SK-N-MC (cell line): ENCODE measurements around the gene PGLYRP3.
A peak's percentile ranks its signal among the peaks of the same experiment; 100 is the strongest.

Source experiments
- DNase-seq: peaks from one replicate; pipeline ENCODE4 v3.0.0-alpha.2; 2011; ENCODE audit warnings: low read depth, low spot score
- H3K27ac ChIP-seq: fragments of 200-600 bp; sonication (generic); 2 replicates; pipeline ENCODE4 v1.5.1; 2016; ENCODE audit warnings: mixed run types
- H3K36me3 ChIP-seq: fragments of 200-600 bp; sonication (generic); 2 replicates; pipeline ENCODE4 v1.6.1; 2017; ENCODE audit warnings: antibody characterized with exemption, low read length, mixed read lengths; ENCODE audit not compliant: insufficient read depth
- H3K4me3 ChIP-seq: fragments of 200-600 bp; sonication (generic); 2 replicates; pipeline ENCODE4 v1.5.1; 2016
- H3K9ac ChIP-seq: fragments of 200-600 bp; sonication (generic); 2 replicates; pipeline ENCODE4 v1.8.0; 2017; ENCODE audit warnings: mixed run types, mixed read lengths; ENCODE audit not compliant: insufficient read length
- H3K9me3 ChIP-seq: fragments of 200-600 bp; sonication (generic); 2 replicates; pipeline ENCODE4 v1.6.1; 2017; ENCODE audit warnings: low read depth, mild to moderate bottlenecking, antibody characterized with exemption, low read length, moderate library complexity, mixed read lengths
- EZH2 ChIP-seq: fragments of 200-600 bp; sonication (generic); IDR thresholded peaks from one replicate; pipeline ENCODE4 v1.6.1; 2017; ENCODE audit warnings: antibody characterized with exemption
- FOXP2 ChIP-seq: optimal IDR thresholded peaks from 2 replicates; pipeline ENCODE3; 2011; ENCODE audit warnings: mild to moderate bottlenecking, moderate library complexity; ENCODE audit not compliant: insufficient read depth; ENCODE audit errors: extremely low read length, control extremely low read depth
- POLR2AphosphoS5 ChIP-seq: IDR thresholded peaks from 2 replicates; pipeline ENCODE4 v1.6.1; 2012; ENCODE audit warnings: mild to moderate bottlenecking, low read depth, low read length, borderline replicate concordance

Gene PGLYRP3

GRCh38 chr1:153261281-153262069 is 51.3 kb downstream of the PGLYRP3 start:
- Histone ChIP-seq H3K9me3 (no peaks in the 10 kb centered on the region), H3K27ac (no peak overlapping the region), H3K4me3 (peak overlapping the region; percentile 22; the same call in 1 of the 2 replicates), H3K36me3 (no peaks in the 10 kb centered on the region), H3K9ac (no peak overlapping the region)
- TF ChIP-seq POLR2AphosphoS5 (no peak), EZH2 (peak; percentile 68)
- DNase-seq, result no peak

DNA sequence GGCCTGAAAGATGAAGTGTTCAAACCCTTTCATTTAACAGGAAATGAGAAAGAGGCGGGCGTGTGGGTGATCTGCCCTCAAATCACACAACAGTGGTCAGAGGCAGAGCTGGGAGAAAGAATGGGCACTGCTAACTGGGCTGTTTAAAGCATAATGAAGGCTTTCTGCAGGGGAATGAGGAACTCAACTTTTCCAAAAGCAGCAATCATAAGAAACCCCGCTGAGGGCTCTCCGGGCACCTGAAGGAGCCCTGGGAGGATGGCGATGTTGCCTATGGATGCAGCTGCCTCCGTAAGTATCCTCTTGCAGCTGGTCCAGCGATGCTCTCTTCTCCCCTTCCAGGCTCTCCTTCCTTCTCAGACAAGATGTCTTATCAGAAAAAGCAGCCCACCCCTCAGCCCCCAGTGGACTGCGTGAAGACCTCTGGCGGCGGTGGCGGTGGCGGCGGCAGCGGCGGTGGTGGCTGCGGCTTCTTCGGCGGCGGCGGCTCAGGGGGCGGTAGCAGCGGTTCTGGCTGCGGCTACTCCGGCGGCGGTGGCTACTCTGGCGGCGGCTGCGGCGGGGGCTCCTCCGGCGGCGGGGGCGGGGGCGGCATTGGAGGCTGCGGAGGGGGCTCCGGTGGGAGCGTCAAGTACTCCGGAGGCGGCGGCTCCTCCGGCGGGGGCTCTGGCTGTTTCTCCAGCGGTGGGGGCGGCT is 52.0 kb downstream of the PGLYRP3 start:
- no peaks in the 10 kb centered on the region for H3K36me3 ChIP-seq
- no peak overlapping the region for H3K9ac ChIP-seq
- DNase-seq, result no peak
- no peaks in the 10 kb centered on the region for H3K9me3 ChIP-seq
- H3K4me3 ChIP-seq, result no peak overlapping the region
- TF ChIP-seq POLR2AphosphoS5 (no peak), EZH2 (no peak), FOXP2 (no peak)
- H3K27ac ChIP-seq, result no peak overlapping the region

- no peak for DNase-seq
- Histone ChIP-seq H3K27ac (no peak within 1 kb of the TSS), H3K36me3 (no peaks in the 10 kb centered on the region), H3K9me3 (no peaks in the 10 kb centered on the region), H3K9ac (no peak within 1 kb of the TSS), H3K4me3 (no peak within 1 kb of the TSS)
- TF ChIP-seq POLR2AphosphoS5 (no peak), EZH2 (no peak), FOXP2 (no peak)
Measured at GRCh38 chr1:153259387-153259786, 53.4 kb downstream of the PGLYRP3 start, which contains the start of gene LORICRIN. Gene LORICRIN (plus strand): TSS chr1:153259687. CDS start chr1:153260950, 1,263 bp downstream.

DNA sequence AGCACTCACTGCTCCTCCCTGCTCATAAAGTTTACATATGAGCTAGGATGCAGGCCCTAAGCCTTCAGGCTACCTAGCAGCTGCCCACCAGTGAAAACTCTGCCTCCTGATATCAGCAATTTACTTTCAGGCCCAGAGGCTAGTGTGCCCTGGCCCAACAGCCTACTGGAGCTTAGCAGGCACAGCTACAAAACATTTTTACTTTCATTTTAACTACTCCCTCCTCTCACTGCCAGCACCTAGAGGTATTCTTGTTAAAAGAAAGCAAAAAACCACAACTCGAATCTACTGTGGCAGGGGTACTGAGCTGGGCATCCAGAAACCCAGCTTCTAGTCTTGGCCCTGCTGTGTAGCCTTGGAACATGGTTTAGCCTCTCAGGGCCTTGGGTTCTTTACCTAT is 59.1 kb downstream of the PGLYRP3 start:
- no peak overlapping the region for H3K27ac ChIP-seq
- no peaks in the 10 kb centered on the region for H3K9me3 ChIP-seq
- H3K36me3 ChIP-seq, result no peaks in the 10 kb centered on the region
- H3K9ac ChIP-seq, result no peak overlapping the region
- no peak for DNase-seq
- TF ChIP-seq POLR2AphosphoS5, result no peak
- TF ChIP-seq EZH2, result no peak
- no peak for TF ChIP-seq FOXP2
- no peak overlapping the region for H3K4me3 ChIP-seq

GRCh38 chr1:153253076-153253475 is 59.7 kb downstream of the PGLYRP3 start:
- DNase-seq, result no peak
- Histone ChIP-seq H3K27ac (no peak overlapping the region), H3K9ac (no peak overlapping the region), H3K9me3 (no peaks in the 10 kb centered on the region), H3K4me3 (no peak overlapping the region), H3K36me3 (no peaks in the 10 kb centered on the region)
- no peak for TF ChIP-seq EZH2
- TF ChIP-seq FOXP2, result no peak

GRCh38 chr1:153251988-153252387 is 60.8 kb downstream of the PGLYRP3 start:
- no peak overlapping the region for H3K9ac ChIP-seq
- H3K27ac ChIP-seq, result no peak overlapping the region
- no peaks in the 10 kb centered on the region for H3K9me3 ChIP-seq
- no peaks in the 10 kb centered on the region for H3K36me3 ChIP-seq
- DNase-seq, result no peak
- TF ChIP-seq POLR2AphosphoS5, result no peak
- TF ChIP-seq FOXP2, result no peak
- no peak for TF ChIP-seq EZH2
- no peak overlapping the region for H3K4me3 ChIP-seq

DNA sequence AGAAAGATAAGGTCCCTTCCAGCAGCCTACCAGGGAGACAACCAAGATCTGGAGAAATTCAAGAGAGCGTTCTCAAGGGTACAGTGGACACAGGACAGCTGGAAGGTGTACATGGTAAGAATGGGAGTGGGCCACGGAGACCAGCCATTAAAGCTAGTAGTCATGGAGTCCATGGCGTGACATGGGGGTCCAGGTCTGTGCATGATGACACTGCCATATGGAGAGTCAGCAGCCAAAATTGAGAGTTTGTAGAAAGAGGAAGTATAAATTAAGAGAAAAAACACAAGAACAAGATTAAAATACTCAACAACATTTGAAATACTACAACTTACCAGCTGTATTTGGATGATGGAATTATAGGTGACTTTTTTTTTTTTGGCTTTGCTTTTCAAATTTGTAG is 61.2 kb downstream of the PGLYRP3 start:
- TF ChIP-seq EZH2 (no peak), POLR2AphosphoS5 (no peak), FOXP2 (no peak)
- DNase-seq, result no peak
- Histone ChIP-seq H3K4me3 (no peak overlapping the region), H3K27ac (no peak overlapping the region), H3K36me3 (no peaks in the 10 kb centered on the region), H3K9me3 (no peaks in the 10 kb centered on the region), H3K9ac (no peak overlapping the region)

DNA sequence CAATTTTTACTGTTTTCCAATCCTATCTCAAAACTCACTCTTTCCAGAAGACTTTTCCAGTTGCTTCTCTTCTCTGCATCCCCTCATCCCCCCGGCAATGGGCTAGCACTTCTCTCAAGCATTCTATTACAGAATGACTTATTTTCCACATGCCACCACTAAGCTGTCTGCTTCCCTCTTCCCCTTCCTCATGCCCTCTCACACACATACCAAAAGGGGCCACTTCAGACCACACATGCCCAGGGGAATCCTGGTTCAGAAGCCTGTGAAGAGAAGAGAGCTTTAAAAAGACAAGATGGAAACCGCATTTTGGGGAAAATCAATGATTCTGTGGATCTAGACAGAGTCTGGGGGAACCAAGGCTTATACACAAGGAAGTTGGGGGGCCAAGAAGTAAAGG is 61.7 kb downstream of the PGLYRP3 start:
- Histone ChIP-seq H3K36me3 (no peaks in the 10 kb centered on the region), H3K9me3 (no peaks in the 10 kb centered on the region), H3K9ac (no peak overlapping the region), H3K27ac (no peak overlapping the region), H3K4me3 (no peak overlapping the region)
- TF ChIP-seq EZH2 (no peak), POLR2AphosphoS5 (no peak), FOXP2 (no peak)
- no peak for DNase-seq
